Measurements from ENCODE around the gene TNS3. TPM values are rescaled to one million over a fixed set of nuclear protein-coding genes. Genes with fewer than 3 reads are reported as not detected.

TNS3 gene
- total RNA-seq, 1 experiment from 2014 or later: 9.5 TPM

DNA sequence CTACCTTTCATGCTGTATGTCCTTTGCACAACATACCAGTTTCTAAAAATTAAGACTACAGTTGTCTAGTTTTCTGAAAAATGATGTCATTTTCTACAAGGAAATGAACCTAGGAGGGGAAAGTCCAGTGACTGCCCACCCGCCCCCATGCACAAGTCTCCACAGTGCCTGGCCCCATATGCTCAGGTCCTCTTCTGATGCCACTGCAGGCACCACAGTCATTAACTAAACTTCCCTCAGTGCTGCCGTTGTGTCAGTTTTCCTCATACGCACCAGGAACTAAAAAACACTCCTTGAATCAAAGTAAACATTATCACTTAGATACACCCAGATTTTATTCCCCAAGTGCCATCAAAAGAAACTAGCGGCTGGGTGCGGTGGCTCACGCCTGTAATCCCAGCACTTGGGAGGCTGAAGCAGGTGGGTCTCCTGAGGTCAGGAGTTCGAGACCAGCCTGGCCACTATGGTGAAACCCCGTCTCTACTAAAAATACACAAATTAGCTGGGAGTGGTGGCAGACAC is 6.9 kb upstream of the TNS3 start:
- no peak for TF ChIP-seq CTCF (conservative IDR thresholded peaks at IDR 0.05)
- peaks cover 25 to 28% of the 10 kb centered on the region in 2 experiments for H3K4me1 Mint-ChIP-seq
- Histone ChIP-seq H3K4ac (ENCODE audit: low read depth, low read length) (no peak overlapping the region), H2BK20ac (ENCODE audit: low read depth, low read length, poor library complexity, severe bottlenecking) (no peak overlapping the region), H3K18ac (ENCODE audit: insufficient read length, low read depth, low read length) (no peak overlapping the region), H3K4me2 (ENCODE audit: insufficient read depth, insufficient read length, low read length) (no peak overlapping the region), H2BK120ac (ENCODE audit: low read depth, low read length, poor library complexity, severe bottlenecking) (no peak overlapping the region), H3K23ac (ENCODE audit: insufficient read length, low read depth, low read length) (no peak overlapping the region), H2BK12ac (ENCODE audit: insufficient read length, low read depth, low read length) (no peak overlapping the region), H3K23me2 (ENCODE audit: insufficient read length, low read depth, low read length, poor library complexity, severe bottlenecking) (no peaks in the 10 kb centered on the region), H4K91ac (ENCODE audit: insufficient read length, low read depth, low read length) (no peak overlapping the region), H2BK15ac (ENCODE audit: low read depth, low read length) (no peak overlapping the region), H3K14ac (ENCODE audit: insufficient read depth, low read length) (no peak overlapping the region), H3K79me2 (ENCODE audit: insufficient read depth, low read length) (no peaks in the 10 kb centered on the region), H3K4me1 (ENCODE audit: insufficient read depth, low read length) (peaks cover 13% of the 10 kb centered on the region; the same call in 1 of the 2 replicates), H4K20me1 (ENCODE audit: control insufficient read depth, insufficient read depth, insufficient read length) (no peaks in the 10 kb centered on the region), H3K56ac (ENCODE audit: insufficient read length, low read depth, low read length) (no peak overlapping the region), H3K27me3 (ENCODE audit: insufficient read depth, low read length) (no peaks in the 10 kb centered on the region), H2AK5ac (ENCODE audit: insufficient read length, low read length) (no peak overlapping the region), H2BK5ac (ENCODE audit: insufficient read length, low read length) (no peak overlapping the region), H3K9me3 (ENCODE audit: control insufficient read depth, low read depth, low read length) (no peaks in the 10 kb centered on the region), H4K8ac (replicated peaks; ENCODE audit: insufficient read length, low read depth, low read length) (no peak overlapping the region), H2AFZ (ENCODE audit: low read length) (no peak overlapping the region), H3K9ac (ENCODE audit: extremely low read depth, insufficient read length, low read length) (no peak overlapping the region), H3K27ac (ENCODE audit: insufficient read length, low read depth, low read length) (no peak overlapping the region), H3T11ph (ENCODE audit: low read length) (no peak overlapping the region), H4K5ac (ENCODE audit: insufficient read length, low read depth, low read length) (no peak overlapping the region), H3K79me1 (ENCODE audit: insufficient read depth, low read depth, low read length, poor library complexity, severe bottlenecking) (no peaks in the 10 kb centered on the region)
- WGBS (ENCODE audit: extremely low coverage, insufficient read length, low lambda C conversion rate): no CpG with 5 or more reads among the region's 8 CpGs
- peaks cover 33% of the 10 kb centered on the region for H3K27me3 Mint-ChIP-seq (ENCODE audit: low read depth)
- no peak for DNase-seq
- no peak overlapping the region; a peak in 1 of 5 replicates for H3K4me3 Mint-ChIP-seq
- 0 out of 7 replicates have a peak overlapping the region, but pooled peaks of 1 of the 3 experiments have one; percentile 25 for H3K27ac Mint-ChIP-seq
- H3K36me3 Mint-ChIP-seq (ENCODE audit: insufficient read depth in 1 of 3, low read depth in 3 of 3): peaks cover 0 to 6% (median 0%) of the 10 kb centered on the region in 3 experiments; a peak in 3 of 7 replicates
- H3K9me3 Mint-ChIP-seq: peaks cover 6% of the 10 kb centered on the region in 2 experiments
